Hippocampal formation (tissue), 2 donors: ENCODE data around the gene NUDT16L1.
"Not testable (repeated sequence)": the region's sequence is repeated elsewhere in the genome, so short reads cannot be mapped to it uniquely, and the experiment has no call there.

Source experiments
- DNase-seq, 2 donors: peaks; one replicate each; lab custom pipeline; 2025; lab: John Stamatoyannopoulos, UW

The NUDT16L1 gene

GRCh38 chr16:4718466-4718865, 25.1 kb downstream of the NUDT16L1 start:
- no peak for DNase-seq

- DNase-seq, result no peak
Measured at GRCh38 chr16:4723071-4723767, 29.9 kb downstream of the NUDT16L1 start.

- DNase-seq, result no peak
Measured at GRCh38 chr16:4724661-4725270, 31.4 kb downstream of the NUDT16L1 start.

GRCh38 chr16:4726616-4727015, 33.3 kb downstream of the NUDT16L1 start:
- no peak for DNase-seq

- no peak for DNase-seq
Measured at GRCh38 chr16:4728676-4729075, 35.3 kb downstream of the NUDT16L1 start.

- no peak for DNase-seq
Measured at GRCh38 chr16:4729876-4730275, 36.5 kb downstream of the NUDT16L1 start.

GRCh38 chr16:4733211-4733742, 39.9 kb downstream of the NUDT16L1 start:
- no peak for DNase-seq

- DNase-seq, result no peak
Measured at GRCh38 chr16:4733747-4734062, 40.3 kb downstream of the NUDT16L1 start.

- peak; percentile 90 to 94 for DNase-seq
Measured at GRCh38 chr16:4734063-4734729, 40.8 kb downstream of the NUDT16L1 start, which contains the start of the genes ANKS3 and DNAAF8. ANKS3 (minus strand) TSS chr16:4734271; CDS start chr16:4730149, 4,122 bp downstream. DNAAF8 (plus strand) TSS chr16:4734537; CDS start chr16:4736515, 1,978 bp downstream.

GRCh38 chr16:4734730-4735535, 41.6 kb downstream of the NUDT16L1 start:
- DNase-seq, result peak; percentile 52 to 71

- DNase-seq, result no peak
Measured at GRCh38 chr16:4736546-4736945, 43.2 kb downstream of the NUDT16L1 start.

- DNase-seq, result no peak
Measured at GRCh38 chr16:4737545-4737944, 44.2 kb downstream of the NUDT16L1 start.

GRCh38 chr16:4738370-4738769, 45.0 kb downstream of the NUDT16L1 start:
- not testable (repeated sequence) for DNase-seq

GRCh38 chr16:4743226-4743878, 50.0 kb downstream of the NUDT16L1 start:
- DNase-seq, result no peak

GRCh38 chr16:4744555-4745273, 51.4 kb downstream of the NUDT16L1 start:
- no peak for DNase-seq

- DNase-seq, result no peak
Measured at GRCh38 chr16:4745274-4745569, 51.9 kb downstream of the NUDT16L1 start.
